ENCODE results near the gene ATM.
"Not testable (repeated sequence)": the region's sequence is repeated elsewhere in the genome, so short reads cannot be mapped to it uniquely, and the experiment has no call there.

ATM gene

DNA sequence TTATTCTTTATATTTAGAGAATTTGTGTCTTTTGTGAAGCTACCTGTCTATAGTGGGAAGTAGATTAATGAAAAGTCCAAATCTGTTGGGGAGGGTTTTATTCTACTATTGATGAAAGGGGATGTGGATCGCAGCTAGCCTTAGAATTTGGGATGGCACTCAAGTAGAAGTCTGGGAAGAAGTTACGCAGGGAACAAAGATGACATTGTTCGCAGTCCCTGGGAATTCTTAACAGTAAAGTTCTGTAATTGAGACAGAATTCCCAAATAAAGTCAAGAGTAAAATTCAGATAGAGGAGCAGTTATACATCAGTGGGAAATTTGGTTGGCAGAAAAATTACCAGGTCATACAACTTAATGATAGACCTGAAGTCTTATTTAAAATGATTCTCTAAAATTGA, 64.1 kb downstream of the ATM start:
- no peak overlapping the region for H3K4me3 ChIP-seq (replicated peaks; ENCODE audit: insufficient read depth, low read length)
- H3K27me3 ChIP-seq (ENCODE audit: insufficient read depth, poor library complexity, severe bottlenecking): no peaks in the 10 kb centered on the region
- H3K27ac ChIP-seq (replicated peaks): no peak overlapping the region
- no peak for TF ChIP-seq POLR2AphosphoS5 (IDR thresholded peaks at IDR 0.05; ENCODE audit: low read depth)
- DNase-seq (ENCODE audit: low read depth in 1 of 2, low spot score in 1 of 2): no peak

DNA sequence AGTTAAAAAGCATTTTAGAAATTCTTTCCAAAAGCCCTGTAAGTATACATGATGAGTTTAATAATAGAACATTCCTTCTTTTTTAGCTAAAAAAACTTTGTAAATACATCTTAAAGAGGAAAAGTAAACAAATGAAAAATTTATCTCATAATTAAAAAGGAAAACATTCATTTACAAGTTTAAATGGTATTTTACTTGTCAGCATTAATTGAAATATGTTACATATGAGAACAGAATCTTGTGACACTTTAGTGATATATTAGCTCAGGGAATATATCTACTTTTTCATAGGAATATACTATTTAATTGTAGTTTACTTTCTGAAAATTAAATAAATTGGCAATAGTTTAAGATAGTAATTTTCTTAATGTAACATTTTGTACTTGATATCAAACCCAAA, 66.2 kb downstream of the ATM start:
- H3K27ac ChIP-seq (replicated peaks); H3K4me3 ChIP-seq (replicated peaks; ENCODE audit: insufficient read depth, low read length); DNase-seq (ENCODE audit: low read depth in 1 of 2, low spot score in 1 of 2); H3K27me3 ChIP-seq (ENCODE audit: insufficient read depth, poor library complexity, severe bottlenecking): not testable (repeated sequence)

DNA sequence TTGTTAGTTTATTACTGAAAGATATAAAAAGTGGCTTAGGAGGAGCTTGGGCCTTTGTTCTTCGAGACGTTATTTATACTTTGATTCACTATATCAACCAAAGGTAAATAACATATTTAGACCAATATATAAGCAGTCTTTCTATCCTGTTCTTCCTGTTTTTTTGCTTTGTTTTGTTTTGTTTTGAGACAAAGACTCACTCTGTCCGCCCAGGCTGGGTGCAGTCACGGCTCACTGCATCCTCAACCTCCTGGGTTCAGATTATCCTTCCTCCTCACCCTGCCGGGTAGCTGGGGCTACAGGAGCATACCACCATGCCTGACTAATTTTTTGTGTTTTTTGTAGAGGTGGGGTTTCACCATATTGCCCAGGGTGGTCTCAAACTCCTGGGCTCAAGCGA, 66.8 kb downstream of the ATM start:
- no peaks in the 10 kb centered on the region for H3K27me3 ChIP-seq (ENCODE audit: insufficient read depth, poor library complexity, severe bottlenecking)
- TF ChIP-seq, protein P1, sequence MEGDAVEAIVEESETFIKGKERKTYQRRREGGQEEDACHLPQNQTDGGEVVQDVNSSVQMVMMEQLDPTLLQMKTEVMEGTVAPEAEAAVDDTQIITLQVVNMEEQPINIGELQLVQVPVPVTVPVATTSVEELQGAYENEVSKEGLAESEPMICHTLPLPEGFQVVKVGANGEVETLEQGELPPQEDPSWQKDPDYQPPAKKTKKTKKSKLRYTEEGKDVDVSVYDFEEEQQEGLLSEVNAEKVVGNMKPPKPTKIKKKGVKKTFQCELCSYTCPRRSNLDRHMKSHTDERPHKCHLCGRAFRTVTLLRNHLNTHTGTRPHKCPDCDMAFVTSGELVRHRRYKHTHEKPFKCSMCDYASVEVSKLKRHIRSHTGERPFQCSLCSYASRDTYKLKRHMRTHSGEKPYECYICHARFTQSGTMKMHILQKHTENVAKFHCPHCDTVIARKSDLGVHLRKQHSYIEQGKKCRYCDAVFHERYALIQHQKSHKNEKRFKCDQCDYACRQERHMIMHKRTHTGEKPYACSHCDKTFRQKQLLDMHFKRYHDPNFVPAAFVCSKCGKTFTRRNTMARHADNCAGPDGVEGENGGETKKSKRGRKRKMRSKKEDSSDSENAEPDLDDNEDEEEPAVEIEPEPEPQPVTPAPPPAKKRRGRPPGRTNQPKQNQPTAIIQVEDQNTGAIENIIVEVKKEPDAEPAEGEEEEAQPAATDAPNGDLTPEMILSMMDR (IDR thresholded peaks at IDR 0.05; ENCODE audit: insufficient read depth, low read length): no peak
- no peak for DNase-seq (ENCODE audit: low read depth in 1 of 2, low spot score in 1 of 2)
- H3K27ac ChIP-seq (replicated peaks): no peak overlapping the region
- H3K4me3 ChIP-seq (replicated peaks; ENCODE audit: insufficient read depth, low read length): no peak overlapping the region

DNA sequence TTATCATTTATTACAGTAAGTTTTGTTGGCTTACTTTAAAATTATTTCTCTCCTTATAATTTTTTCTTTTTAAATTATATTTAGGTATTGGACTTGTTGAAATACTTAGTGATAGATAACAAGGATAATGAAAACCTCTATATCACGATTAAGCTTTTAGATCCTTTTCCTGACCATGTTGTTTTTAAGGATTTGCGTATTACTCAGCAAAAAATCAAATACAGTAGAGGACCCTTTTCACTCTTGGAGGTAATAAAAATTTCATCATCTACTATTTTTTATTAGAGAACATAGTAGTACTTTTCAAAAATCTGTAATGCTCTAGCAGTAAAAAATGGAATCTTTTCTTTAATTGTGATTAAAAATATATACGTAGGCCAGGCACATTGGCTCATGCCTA, 70.4 kb downstream of the ATM start:
- Histone ChIP-seq H3K27ac (replicated peaks) (no peak overlapping the region), H3K27me3 (ENCODE audit: insufficient read depth, poor library complexity, severe bottlenecking) (no peaks in the 10 kb centered on the region), H3K4me3 (replicated peaks; ENCODE audit: insufficient read depth, low read length) (no peak overlapping the region)
- no peak for TF ChIP-seq SPI1 (IDR thresholded peaks at IDR 0.05; ENCODE audit: borderline replicate concordance, low read depth)
- TF ChIP-seq, protein P2, sequence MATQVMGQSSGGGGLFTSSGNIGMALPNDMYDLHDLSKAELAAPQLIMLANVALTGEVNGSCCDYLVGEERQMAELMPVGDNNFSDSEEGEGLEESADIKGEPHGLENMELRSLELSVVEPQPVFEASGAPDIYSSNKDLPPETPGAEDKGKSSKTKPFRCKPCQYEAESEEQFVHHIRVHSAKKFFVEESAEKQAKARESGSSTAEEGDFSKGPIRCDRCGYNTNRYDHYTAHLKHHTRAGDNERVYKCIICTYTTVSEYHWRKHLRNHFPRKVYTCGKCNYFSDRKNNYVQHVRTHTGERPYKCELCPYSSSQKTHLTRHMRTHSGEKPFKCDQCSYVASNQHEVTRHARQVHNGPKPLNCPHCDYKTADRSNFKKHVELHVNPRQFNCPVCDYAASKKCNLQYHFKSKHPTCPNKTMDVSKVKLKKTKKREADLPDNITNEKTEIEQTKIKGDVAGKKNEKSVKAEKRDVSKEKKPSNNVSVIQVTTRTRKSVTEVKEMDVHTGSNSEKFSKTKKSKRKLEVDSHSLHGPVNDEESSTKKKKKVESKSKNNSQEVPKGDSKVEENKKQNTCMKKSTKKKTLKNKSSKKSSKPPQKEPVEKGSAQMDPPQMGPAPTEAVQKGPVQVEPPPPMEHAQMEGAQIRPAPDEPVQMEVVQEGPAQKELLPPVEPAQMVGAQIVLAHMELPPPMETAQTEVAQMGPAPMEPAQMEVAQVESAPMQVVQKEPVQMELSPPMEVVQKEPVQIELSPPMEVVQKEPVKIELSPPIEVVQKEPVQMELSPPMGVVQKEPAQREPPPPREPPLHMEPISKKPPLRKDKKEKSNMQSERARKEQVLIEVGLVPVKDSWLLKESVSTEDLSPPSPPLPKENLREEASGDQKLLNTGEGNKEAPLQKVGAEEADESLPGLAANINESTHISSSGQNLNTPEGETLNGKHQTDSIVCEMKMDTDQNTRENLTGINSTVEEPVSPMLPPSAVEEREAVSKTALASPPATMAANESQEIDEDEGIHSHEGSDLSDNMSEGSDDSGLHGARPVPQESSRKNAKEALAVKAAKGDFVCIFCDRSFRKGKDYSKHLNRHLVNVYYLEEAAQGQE (IDR thresholded peaks at IDR 0.05; ENCODE audit: insufficient replicate concordance, low read depth): no peak
- no peak for TF ChIP-seq POLR2AphosphoS5 (IDR thresholded peaks at IDR 0.05; ENCODE audit: low read depth)
- no peak for TF ChIP-seq GABPA (IDR thresholded peaks at IDR 0.05; ENCODE audit: low read depth)
- DNase-seq (ENCODE audit: low read depth in 1 of 2, low spot score in 1 of 2): no peak

DNA sequence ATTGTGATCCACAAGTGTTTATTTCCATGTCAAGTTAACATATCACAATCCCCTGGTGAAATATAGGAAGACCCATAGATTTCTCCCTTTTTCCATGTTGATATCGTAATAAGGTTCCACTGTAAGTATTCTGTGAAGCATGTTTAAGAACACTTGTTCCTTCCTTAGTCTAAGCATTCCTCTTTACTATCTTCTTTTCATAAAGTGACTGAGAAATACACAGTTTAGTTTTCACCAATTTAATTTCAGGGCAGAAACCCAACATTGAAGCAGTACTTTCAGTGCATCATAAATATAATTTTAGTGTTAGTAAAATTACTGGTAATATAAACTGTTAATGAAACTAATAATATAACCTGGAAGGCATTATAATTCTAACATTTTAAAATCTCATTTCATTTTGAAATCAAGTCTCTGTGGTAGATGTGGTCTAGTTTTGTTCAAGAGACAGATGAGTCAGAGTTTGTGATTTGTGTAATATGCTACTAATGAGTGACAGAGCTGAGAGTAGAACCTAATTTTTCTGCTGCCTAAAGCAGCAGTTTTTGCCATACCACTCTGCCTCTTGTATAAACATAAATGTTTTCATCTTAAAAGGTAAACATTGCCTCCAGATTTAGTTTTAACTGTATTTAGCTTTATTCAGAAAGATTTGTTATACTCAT, 79.4 kb downstream of the ATM start:
- DNase-seq (ENCODE audit: low read depth in 1 of 2, low spot score in 1 of 2): peak in 1 of 2 experiments; percentile 4

More for the DNA sequence above, 79.4 kb downstream of the ATM start:
- Histone ChIP-seq H3K4me3 (replicated peaks; ENCODE audit: insufficient read depth, low read length) (no peak overlapping the region), H3K27ac (replicated peaks) (no peak overlapping the region), H3K27me3 (ENCODE audit: insufficient read depth, poor library complexity, severe bottlenecking) (no peaks in the 10 kb centered on the region)
- TF ChIP-seq GABPA (IDR thresholded peaks at IDR 0.05; ENCODE audit: low read depth) (no peak), SPI1 (IDR thresholded peaks at IDR 0.05; ENCODE audit: borderline replicate concordance, low read depth) (no peak), POLR2AphosphoS5 (IDR thresholded peaks at IDR 0.05; ENCODE audit: low read depth) (no peak)
- TF ChIP-seq, protein P2 (IDR thresholded peaks at IDR 0.05; ENCODE audit: insufficient replicate concordance, low read depth): no peak
- TF ChIP-seq, protein P1 (IDR thresholded peaks at IDR 0.05; ENCODE audit: insufficient read depth, low read length): no peak
